Activated naive CD4-positive, alpha-beta T cell treated with anti-CD3 and anti-CD28 coated beads, Interleukin-2, amount 50 U/mL, for 24 hours (primary cell): ENCODE results near the gene CALHM1.
A peak's percentile ranks its signal among the peaks of the same experiment; 100 is the strongest.
"Not testable (repeated sequence)": the region's sequence is repeated elsewhere in the genome, so short reads cannot be mapped to it uniquely, and the experiment has no call there.

Experiments used
- H3K27ac Mint-ChIP-seq: one replicate; pipeline ENCODE4 v1.8.0; 2021; ENCODE audit warnings: mild to moderate bottlenecking, mixed read lengths
- H3K27me3 Mint-ChIP-seq: one replicate; pipeline ENCODE4 v1.8.0; 2021; ENCODE audit warnings: mixed read lengths
- H3K36me3 Mint-ChIP-seq: one replicate; pipeline ENCODE4 v1.8.0; 2021; ENCODE audit warnings: mixed read lengths
- H3K4me1 Mint-ChIP-seq: one replicate; pipeline ENCODE4 v1.8.0; 2021; ENCODE audit warnings: mixed read lengths
- H3K4me3 Mint-ChIP-seq: one replicate; pipeline ENCODE4 v1.8.0; 2021; ENCODE audit warnings: mild to moderate bottlenecking, mixed read lengths
- H3K9me3 Mint-ChIP-seq: one replicate; pipeline ENCODE4 v1.8.0; 2021; ENCODE audit warnings: mixed read lengths

CALHM1 gene, protein sequence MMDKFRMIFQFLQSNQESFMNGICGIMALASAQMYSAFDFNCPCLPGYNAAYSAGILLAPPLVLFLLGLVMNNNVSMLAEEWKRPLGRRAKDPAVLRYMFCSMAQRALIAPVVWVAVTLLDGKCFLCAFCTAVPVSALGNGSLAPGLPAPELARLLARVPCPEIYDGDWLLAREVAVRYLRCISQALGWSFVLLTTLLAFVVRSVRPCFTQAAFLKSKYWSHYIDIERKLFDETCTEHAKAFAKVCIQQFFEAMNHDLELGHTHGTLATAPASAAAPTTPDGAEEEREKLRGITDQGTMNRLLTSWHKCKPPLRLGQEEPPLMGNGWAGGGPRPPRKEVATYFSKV

DNA sequence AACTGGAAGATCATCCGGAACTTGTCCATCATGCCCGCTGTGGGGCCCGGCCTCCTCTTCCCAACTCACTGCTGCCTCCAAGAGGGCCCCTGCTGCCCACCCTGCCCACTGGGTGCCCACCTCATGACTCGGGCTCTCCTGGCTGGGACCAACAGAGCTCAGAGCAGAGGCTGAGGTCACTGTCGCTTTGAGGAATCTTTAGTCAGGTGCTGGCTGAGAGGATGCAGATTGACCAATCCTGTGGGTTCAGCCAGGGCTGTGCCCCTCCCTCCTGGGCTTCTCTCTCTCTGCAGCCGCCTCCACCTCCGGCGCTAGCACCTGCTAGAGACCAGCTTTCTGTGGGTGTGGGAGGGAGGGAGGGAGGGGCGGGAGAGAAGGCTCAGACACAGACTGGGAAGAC is at the start of gene CALHM1:
Gene CALHM1, minus strand, starts transcription at position 181 of the 400 bp plus-strand sequence. Its CDS starts 149 bp downstream, at position 32.
- peaks cover under 1% of the 10 kb centered on the region for H3K4me1 Mint-ChIP-seq
- no peak within 1 kb of the TSS for H3K4me3 Mint-ChIP-seq
- no peak within 1 kb of the TSS for H3K27ac Mint-ChIP-seq

GRCh38 chr10:103507235-103508191 is 48.8 kb upstream of the CALHM1 start:
- Mint-ChIP-seq H3K27ac (peak overlapping the region; percentile 48), H3K36me3 (no peaks in the 10 kb centered on the region), H3K4me3 (no peak overlapping the region), H3K9me3 (no peaks in the 10 kb centered on the region), H3K4me1 (peaks cover 6% of the 10 kb centered on the region), H3K27me3 (no peaks in the 10 kb centered on the region)

More for the DNA sequence above, at the start of gene CALHM1:
- Mint-ChIP-seq H3K9me3 (no peaks in the 10 kb centered on the region), H3K36me3 (no peaks in the 10 kb centered on the region), H3K27me3 (no peaks in the 10 kb centered on the region)

DNA sequence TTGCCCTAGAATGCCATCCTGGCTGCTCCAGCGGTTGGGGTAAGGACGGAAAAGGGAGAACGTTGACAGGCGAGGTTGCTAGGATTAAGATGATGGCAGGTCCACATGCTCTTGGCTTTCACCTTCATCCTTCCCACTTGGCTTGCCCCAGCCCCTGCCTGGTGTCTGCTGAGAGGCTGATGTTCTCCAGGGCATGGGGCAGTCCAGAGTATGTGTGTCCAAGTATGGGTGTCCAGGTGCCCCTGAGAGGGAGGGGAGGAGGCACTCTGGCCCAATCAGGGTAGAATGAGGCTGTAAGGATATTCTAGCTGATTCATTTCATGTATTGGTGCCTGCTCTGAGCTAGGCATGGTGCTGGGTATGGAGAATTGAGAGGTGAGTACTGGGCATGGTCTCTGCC is 47.4 kb upstream of the CALHM1 start:
- no peaks in the 10 kb centered on the region for H3K36me3 Mint-ChIP-seq
- H3K4me3 Mint-ChIP-seq = no peak overlapping the region
- no peak overlapping the region for H3K27ac Mint-ChIP-seq
- peaks cover 1% of the 10 kb centered on the region for H3K27me3 Mint-ChIP-seq
- H3K9me3 Mint-ChIP-seq = no peaks in the 10 kb centered on the region
- H3K4me1 Mint-ChIP-seq = peaks cover 6% of the 10 kb centered on the region

DNA sequence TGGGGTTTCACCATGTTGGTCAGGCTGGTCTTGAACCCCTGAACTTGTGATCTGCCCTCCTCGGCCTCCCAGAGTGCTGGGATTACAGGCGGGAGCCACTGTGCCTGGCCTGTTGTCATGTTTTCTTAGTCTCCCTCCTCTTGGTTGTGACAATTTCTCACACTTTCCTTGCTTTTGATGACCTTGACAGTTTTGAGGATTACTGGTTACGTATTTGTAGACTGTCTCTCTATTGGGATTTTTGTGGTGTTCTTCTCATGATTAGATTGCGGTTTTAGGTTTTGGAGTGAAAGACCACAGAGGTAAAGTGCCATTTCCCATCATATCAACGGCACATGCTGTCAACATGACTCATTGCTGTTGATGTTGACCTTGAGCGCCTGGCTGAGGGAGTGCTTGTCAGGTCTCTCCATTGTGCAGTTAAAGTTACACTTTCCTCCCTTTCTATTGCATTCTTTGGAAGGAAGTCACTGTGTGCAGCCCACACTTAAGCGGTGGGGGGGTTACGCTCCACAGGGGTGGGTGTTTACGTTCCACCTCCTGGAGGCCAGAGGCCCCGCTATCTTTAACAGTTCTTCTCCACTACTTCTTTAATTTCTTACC is 45.6 kb upstream of the CALHM1 start:
- Mint-ChIP-seq H3K27me3 (peaks cover 14% of the 10 kb centered on the region), H3K4me1 (peaks cover 6% of the 10 kb centered on the region), H3K36me3 (no peaks in the 10 kb centered on the region), H3K4me3 (no peak overlapping the region), H3K27ac (peak overlapping the region; percentile 20), H3K9me3 (no peaks in the 10 kb centered on the region)

- not testable (repeated sequence) for H3K9me3 Mint-ChIP-seq, H3K27ac Mint-ChIP-seq, H3K4me3 Mint-ChIP-seq, H3K36me3 Mint-ChIP-seq, H3K4me1 Mint-ChIP-seq
- peaks cover 14% of the 10 kb centered on the region for H3K27me3 Mint-ChIP-seq
Measured at GRCh38 chr10:103503777-103504176, 45.1 kb upstream of the CALHM1 start.

- Mint-ChIP-seq H3K27ac (no peak overlapping the region), H3K4me1 (peaks cover 6% of the 10 kb centered on the region), H3K27me3 (peaks cover 14% of the 10 kb centered on the region), H3K4me3 (no peak overlapping the region), H3K36me3 (no peaks in the 10 kb centered on the region), H3K9me3 (no peaks in the 10 kb centered on the region)
Measured at GRCh38 chr10:103502849-103503660, 44.4 kb upstream of the CALHM1 start.

DNA sequence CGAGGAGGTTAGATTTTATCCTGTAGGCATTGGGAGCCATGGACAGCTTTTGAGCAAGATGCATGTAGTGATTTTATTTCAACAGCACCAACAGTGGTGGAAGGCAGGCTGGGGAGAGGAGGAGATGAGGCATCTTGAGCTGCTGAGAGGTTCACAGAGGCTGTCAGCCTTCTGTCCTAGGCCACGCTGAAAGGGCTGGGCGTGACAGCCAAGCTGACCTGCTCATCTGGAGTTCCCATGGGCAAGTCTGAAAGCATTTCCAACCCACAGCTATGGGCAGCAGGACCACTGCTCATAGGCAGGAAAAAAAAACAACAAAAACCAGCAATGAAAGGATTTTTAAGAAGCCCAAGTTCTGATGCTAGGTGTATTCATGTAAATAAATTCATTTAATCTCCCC is 42.5 kb upstream of the CALHM1 start:
- no peaks in the 10 kb centered on the region for H3K36me3 Mint-ChIP-seq

DNA sequence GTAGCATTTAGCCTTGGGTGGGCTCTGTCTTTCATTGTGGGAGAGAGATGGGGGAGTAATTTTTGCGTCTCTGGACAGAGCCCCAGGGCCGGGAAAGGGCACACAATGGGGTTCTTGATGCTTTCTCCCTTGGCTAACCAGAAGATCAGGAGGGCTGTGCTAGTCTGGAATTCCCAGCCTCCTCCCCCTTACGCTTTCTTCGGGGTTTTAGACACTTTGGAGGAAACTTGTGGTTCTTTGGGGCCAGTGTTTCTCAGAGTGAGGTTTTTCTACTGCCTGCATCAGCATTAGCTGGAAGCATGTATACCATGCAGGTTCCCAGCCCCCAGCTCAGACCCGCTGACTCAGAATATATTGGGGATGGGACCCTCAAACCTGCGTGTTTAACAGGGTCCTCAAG is 41.8 kb upstream of the CALHM1 start:
- H3K4me1 Mint-ChIP-seq = peaks cover 6% of the 10 kb centered on the region
- no peaks in the 10 kb centered on the region for H3K36me3 Mint-ChIP-seq
- peaks cover 21% of the 10 kb centered on the region for H3K27me3 Mint-ChIP-seq
- H3K4me3 Mint-ChIP-seq = no peak overlapping the region
- peak overlapping the region; percentile 10 for H3K27ac Mint-ChIP-seq
- H3K9me3 Mint-ChIP-seq = no peaks in the 10 kb centered on the region

More for the DNA sequence above, 42.5 kb upstream of the CALHM1 start:
- Mint-ChIP-seq H3K4me3 (no peak overlapping the region), H3K27ac (no peak overlapping the region), H3K9me3 (no peaks in the 10 kb centered on the region), H3K27me3 (peaks cover 18% of the 10 kb centered on the region), H3K4me1 (peaks cover 6% of the 10 kb centered on the region)

DNA sequence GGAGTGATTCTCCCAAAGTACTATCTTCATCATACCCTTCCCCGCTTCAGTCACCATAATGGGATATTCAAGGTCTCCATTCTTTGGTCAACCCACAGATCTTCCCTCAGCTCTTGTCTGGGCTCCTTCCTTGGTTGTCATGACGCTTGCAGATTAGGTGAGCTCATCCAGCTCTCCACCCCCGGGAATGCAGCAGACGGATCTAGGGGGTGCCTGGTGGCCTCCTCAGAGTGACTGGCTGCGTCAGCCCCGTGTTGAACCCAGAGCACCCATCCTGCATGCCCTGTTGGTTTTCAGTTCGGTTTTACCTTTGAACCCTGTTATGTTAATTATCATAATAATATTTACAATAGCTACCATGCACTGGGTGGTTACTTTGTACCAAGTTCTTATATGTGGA is 41.2 kb upstream of the CALHM1 start:
- no peaks in the 10 kb centered on the region for H3K9me3 Mint-ChIP-seq
- H3K27me3 Mint-ChIP-seq = peaks cover 25% of the 10 kb centered on the region
- H3K4me1 Mint-ChIP-seq = peaks cover 6% of the 10 kb centered on the region
- H3K27ac Mint-ChIP-seq = peak overlapping the region; percentile 63
- no peak overlapping the region for H3K4me3 Mint-ChIP-seq
- no peaks in the 10 kb centered on the region for H3K36me3 Mint-ChIP-seq

DNA sequence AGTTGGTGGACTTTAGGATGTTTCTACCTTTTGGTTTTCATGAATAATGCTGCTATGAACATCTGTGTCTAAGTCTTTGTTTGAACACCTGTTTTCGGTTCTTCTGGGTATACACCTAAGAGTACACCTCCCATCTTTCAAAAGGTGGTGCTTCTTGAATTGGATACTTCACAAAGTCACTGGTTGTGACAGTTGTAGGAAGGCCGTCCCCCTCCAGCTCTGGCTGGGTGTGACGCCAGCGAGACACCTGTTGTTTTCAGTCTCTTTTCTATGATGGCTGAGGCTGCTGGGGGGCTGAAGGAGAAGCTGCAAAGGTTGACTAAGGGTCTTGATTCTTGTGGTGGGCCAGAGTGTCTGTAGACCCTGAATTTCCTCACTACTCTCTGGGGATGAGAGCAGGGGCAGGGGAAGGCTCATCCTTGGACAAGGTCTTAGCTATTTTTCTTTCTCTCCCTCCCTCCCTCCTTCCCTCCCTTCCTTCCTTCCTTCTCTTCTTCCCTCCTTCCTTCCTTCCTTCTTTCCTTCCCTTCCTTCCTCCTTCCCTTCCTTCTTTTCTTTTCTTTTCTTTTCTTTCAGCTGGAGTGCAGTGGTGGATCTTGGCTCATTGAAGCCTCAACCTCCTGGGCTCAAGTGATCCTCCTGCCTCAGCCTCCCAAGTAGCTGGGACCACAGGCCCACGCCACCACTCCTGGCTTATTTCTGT is 40.4 kb upstream of the CALHM1 start:
- peaks cover 28% of the 10 kb centered on the region for H3K27me3 Mint-ChIP-seq
- no peaks in the 10 kb centered on the region for H3K36me3 Mint-ChIP-seq
- H3K27ac Mint-ChIP-seq = no peak overlapping the region
- no peaks in the 10 kb centered on the region for H3K9me3 Mint-ChIP-seq
- H3K4me3 Mint-ChIP-seq = no peak overlapping the region
- peaks cover 1% of the 10 kb centered on the region for H3K4me1 Mint-ChIP-seq

GRCh38 chr10:103497161-103497915 is 38.6 kb upstream of the CALHM1 start:
- H3K9me3 Mint-ChIP-seq = no peaks in the 10 kb centered on the region
- H3K4me3 Mint-ChIP-seq = no peak overlapping the region
- no peaks in the 10 kb centered on the region for H3K36me3 Mint-ChIP-seq
- peaks cover 37% of the 10 kb centered on the region for H3K27me3 Mint-ChIP-seq
- H3K27ac Mint-ChIP-seq = no peak overlapping the region
- peaks cover 8% of the 10 kb centered on the region for H3K4me1 Mint-ChIP-seq

DNA sequence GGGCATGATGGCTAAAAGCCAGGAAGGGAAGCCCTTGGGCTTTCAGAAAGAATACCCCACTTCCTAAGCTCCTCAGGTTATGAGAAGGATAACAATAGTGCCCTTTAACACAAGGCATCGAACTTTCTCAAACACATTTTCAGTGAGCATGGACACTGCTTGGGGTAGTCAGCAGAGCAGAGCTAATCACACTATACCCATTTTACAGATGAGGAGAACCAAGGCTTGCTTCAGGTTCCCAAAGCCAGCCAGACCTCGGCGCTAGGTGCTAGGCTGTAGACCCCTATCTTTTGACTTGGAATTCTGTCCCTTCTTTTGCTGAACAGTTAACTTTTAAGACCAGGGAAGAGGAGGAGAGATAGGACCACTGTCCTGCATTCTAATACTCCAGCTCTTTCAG is 36.6 kb upstream of the CALHM1 start:
- H3K27ac Mint-ChIP-seq = no peak overlapping the region
- peak overlapping the region; percentile 26 for H3K4me3 Mint-ChIP-seq
- H3K27me3 Mint-ChIP-seq = peaks cover 33% of the 10 kb centered on the region
- H3K9me3 Mint-ChIP-seq = no peaks in the 10 kb centered on the region
- peaks cover 23% of the 10 kb centered on the region for H3K4me1 Mint-ChIP-seq
- H3K36me3 Mint-ChIP-seq = no peaks in the 10 kb centered on the region

DNA sequence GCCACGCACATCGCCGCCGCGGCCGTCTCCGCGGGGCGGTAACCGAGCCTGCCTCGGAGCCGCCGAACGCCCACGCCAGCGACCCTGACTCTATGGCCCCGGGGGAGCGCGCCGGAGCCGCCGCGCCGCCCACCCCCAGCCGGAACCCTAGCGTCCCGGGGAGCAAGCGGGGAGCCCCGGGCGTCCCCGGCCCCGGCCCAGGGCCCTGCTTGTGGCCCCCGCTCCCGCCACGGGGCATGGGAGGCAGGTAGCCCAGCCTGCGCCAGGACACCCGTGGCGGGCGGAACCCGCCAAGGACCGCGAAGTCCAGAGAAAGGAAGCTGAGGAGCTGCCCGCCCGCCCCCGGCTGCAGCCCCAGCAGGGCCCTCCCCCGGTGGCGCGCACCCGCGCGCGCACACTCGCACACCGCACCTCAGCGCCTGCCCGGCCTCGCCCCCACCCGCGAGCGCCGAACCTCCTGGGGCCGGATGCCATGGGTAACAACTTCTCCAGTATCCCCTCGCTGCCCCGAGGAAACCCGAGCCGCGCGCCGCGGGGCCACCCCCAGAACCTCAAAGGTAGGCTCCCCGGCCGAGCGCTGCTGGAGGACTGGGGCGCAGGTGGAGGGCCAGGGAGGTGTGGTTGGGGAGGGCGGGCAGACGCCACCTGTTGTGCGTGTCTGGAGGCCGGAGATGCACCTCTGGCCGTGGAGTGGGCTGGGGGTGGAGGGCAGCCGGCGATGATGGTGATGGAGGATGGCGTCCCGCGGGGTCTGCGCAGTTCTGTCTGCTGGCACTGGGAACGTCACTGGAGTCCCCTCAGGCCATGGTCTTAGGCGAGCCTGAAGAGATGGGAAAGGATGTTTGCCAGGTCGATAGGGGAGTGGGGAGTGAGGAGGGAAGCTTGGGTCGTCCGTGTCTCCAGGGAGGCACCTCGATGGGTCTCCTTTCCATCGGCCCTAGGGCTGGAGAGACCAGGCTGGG is 35.5 kb upstream of the CALHM1 start:
- Mint-ChIP-seq H3K9me3 (no peaks in the 10 kb centered on the region), H3K27ac (no peak overlapping the region), H3K27me3 (peaks cover 26% of the 10 kb centered on the region), H3K36me3 (no peaks in the 10 kb centered on the region), H3K4me3 (peak overlapping the region; percentile 73), H3K4me1 (peaks cover 29% of the 10 kb centered on the region)
